SIG-M5 treated with dmso at 0.1 percent for 504 hours (cell line): ENCODE results near the gene MYH8.

Experiments
- DNase-seq: peaks from one replicate; lab custom pipeline; 2025; ENCODE audit not compliant: unreplicated experiment; lab: John Stamatoyannopoulos, UW

The MYH8 gene

GRCh38 chr17:10384175-10384574 lies 37.6 kb downstream of the MYH8 start:
- DNase-seq: no peak

- no peak for DNase-seq
Measured at GRCh38 chr17:10380631-10381408, 40.9 kb downstream of the MYH8 start.

GRCh38 chr17:10372906-10373305 lies 48.8 kb downstream of the MYH8 start, which contains the start of gene MYH13:
MYH13 (minus strand) TSS chr17:10373006; CDS start chr17:10364530, 8,476 bp downstream.
- DNase-seq: no peak

GRCh38 chr17:10370016-10370608 lies 51.6 kb downstream of the MYH8 start:
- DNase-seq: no peak

- no peak for DNase-seq
Measured at GRCh38 chr17:10369239-10369638, 52.5 kb downstream of the MYH8 start.

- DNase-seq: no peak
Measured at GRCh38 chr17:10368561-10368960, 53.2 kb downstream of the MYH8 start.

GRCh38 chr17:10360578-10360977 lies 61.2 kb downstream of the MYH8 start:
- no peak for DNase-seq

GRCh38 chr17:10357768-10358167 lies 64.0 kb downstream of the MYH8 start:
- no peak for DNase-seq

- no peak for DNase-seq
Measured at GRCh38 chr17:10354651-10355050, 67.1 kb downstream of the MYH8 start.

GRCh38 chr17:10352893-10353292 lies 68.9 kb downstream of the MYH8 start:
- DNase-seq: no peak

GRCh38 chr17:10349403-10349802 lies 72.3 kb downstream of the MYH8 start:
- DNase-seq: no peak

GRCh38 chr17:10344816-10345215 lies 76.9 kb downstream of the MYH8 start:
- DNase-seq: no peak
